Erythroblast (primary cell): ENCODE results near the gene ITGB2.

Experiments used
- GATA1 ChIP-seq: IDR thresholded peaks from 2 replicates; pipeline ENCODE4 v1.6.1; 2011; ENCODE audit warnings: low read depth, mild to moderate bottlenecking, control low read depth, low read length, moderate library complexity
- POLR2A ChIP-seq: IDR thresholded peaks from 2 replicates; pipeline ENCODE4 v1.6.1; 2011; ENCODE audit warnings: mild to moderate bottlenecking, low read length

- TF ChIP-seq POLR2A = peak; percentile 22
- TF ChIP-seq GATA1 = no peak
These were observed 42.4 kb downstream of the ITGB2 start for GRCh38 chr21:44878053-44878982.
